ENCODE data around the gene CAV3. TPM values are rescaled to one million over a fixed set of nuclear protein-coding genes. Genes with fewer than 3 reads are reported as not detected.

CAV3 gene
- total and polyA plus RNA-seq, 9 donors, result 0.15 to 0.23 TPM; not detected in 7

DNA sequence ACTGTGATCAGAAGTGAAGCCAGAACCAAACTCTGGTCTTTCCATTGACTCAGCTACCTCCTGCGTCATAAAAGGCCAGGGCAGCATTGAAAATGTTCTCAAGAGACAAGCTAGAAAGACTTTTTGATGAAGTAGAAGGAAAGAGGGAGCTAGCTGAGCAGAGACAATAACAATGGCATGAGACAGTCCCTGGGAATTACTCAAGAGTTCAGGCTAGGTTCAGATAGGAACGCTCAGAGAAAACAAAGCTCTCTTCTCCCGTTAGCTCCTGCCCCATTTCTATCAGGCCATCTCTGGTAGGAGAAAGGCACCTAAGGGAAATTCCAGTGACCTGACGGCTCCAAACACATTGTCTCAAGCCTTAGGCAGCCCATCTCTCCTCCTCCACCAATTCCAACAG lies 42.8 kb downstream of the CAV3 start:
- Histone ChIP-seq H3K27ac (no peak overlapping the region), H3K9me3 (no peaks in the 10 kb centered on the region), H3K4me3 (no peak overlapping the region), H3K4me1 (ENCODE audit: insufficient read depth) (no peaks in the 10 kb centered on the region), H3K27me3 (no peaks in the 10 kb centered on the region), H3K36me3 (no peaks in the 10 kb centered on the region)
- no peak for DNase-seq
- no peak for TF ChIP-seq CTCF (IDR thresholded peaks at IDR 0.05)
- TF ChIP-seq POLR2A (IDR thresholded peaks at IDR 0.05), result no peak
- TF ChIP-seq EP300 (IDR thresholded peaks at IDR 0.05), result no peak
- 40 to 51% (median 48%) methylated on average over 4 of the region's 4 CpGs for whole genome bisulfite sequencing, 3 donors
- intact Hi-C loops (cut with DNase I), result no loop called here

GRCh38 chr3:8777201-8777977 lies 43.8 kb downstream of the CAV3 start:
- intact Hi-C loops (cut with DNase I), result no loop called here
- WGBS, 3 donors, result 83 to 87% (median 85%) methylated on average over 5 of the region's 5 CpGs

DNA sequence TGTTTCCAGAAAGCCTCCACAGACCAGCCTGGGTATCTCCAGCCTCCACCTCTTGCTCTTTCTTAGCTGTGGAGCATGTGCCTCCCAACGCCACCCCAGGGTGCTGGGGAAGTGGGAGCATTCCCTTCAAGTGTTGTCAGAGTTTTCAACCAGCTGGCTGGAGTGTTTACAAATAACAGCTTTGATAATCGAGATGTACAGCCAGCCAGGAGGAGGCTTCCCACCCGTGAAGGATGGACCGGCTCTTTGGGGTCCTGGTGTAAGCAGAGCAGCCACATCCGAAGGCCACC lies 44.3 kb downstream of the CAV3 start:
- no peaks in the 10 kb centered on the region for H3K9me3 ChIP-seq
- H3K36me3 ChIP-seq, result no peaks in the 10 kb centered on the region
- intact Hi-C loops (cut with DNase I), result no loop called here
- TF ChIP-seq EP300 (IDR thresholded peaks at IDR 0.05), result no peak
- WGBS, 3 donors, result 66 to 72% (median 67%) methylated on average over 5 of the region's 5 CpGs
- H3K27me3 ChIP-seq, result no peaks in the 10 kb centered on the region
- H3K4me1 ChIP-seq (ENCODE audit: insufficient read depth), result no peaks in the 10 kb centered on the region
- DNase-seq, result no peak
- H3K4me3 ChIP-seq, result no peak overlapping the region
- H3K27ac ChIP-seq, result no peak overlapping the region

More at GRCh38 chr3:8777201-8777977, 43.8 kb downstream of the CAV3 start:
- Histone ChIP-seq H3K4me3 (no peak overlapping the region), H3K4me1 (ENCODE audit: insufficient read depth) (no peaks in the 10 kb centered on the region), H3K36me3 (no peaks in the 10 kb centered on the region), H3K9me3 (no peaks in the 10 kb centered on the region), H3K27ac (no peak overlapping the region), H3K27me3 (no peaks in the 10 kb centered on the region)
- no peak for TF ChIP-seq POLR2A (IDR thresholded peaks at IDR 0.05)
- DNase-seq, result no peak

DNA sequence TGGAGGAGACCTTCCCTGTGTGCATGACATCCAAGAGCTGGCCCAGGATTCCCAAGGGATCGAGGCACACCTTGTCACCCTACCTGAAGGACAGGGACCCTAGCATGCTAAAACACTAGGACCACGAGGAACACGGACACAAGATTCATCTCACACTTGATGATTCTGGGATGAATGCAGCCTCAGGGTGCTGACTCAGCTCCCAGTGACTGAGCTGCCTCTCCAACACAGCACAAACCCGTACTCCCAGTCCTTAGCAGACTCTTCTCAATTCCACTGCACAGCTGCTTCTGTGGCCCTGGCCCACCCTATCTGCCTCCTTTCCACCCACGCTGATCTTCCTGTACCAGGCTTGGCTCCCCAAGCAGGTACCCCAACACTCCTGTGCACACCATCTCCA lies 44.9 kb downstream of the CAV3 start:
- DNase-seq, result no peak
- Histone ChIP-seq H3K4me3 (no peak overlapping the region), H3K27me3 (no peaks in the 10 kb centered on the region), H3K9me3 (no peaks in the 10 kb centered on the region), H3K36me3 (no peaks in the 10 kb centered on the region), H3K27ac (no peak overlapping the region), H3K4me1 (ENCODE audit: insufficient read depth) (no peaks in the 10 kb centered on the region)
- TF ChIP-seq CTCF (IDR thresholded peaks at IDR 0.05), result no peak
- no peak for TF ChIP-seq EP300 (IDR thresholded peaks at IDR 0.05)
- TF ChIP-seq POLR2A (IDR thresholded peaks at IDR 0.05), result no peak
- WGBS, 3 donors, result 83 to 92% (median 90%) methylated on average over 5 of the region's 5 CpGs
- intact Hi-C loops (cut with DNase I), result no loop called here

- intact Hi-C loops (cut with DNase I), result no loop called here
- H3K4me1 ChIP-seq (ENCODE audit: insufficient read depth), result no peaks in the 10 kb centered on the region
- H3K27me3 ChIP-seq, result no peaks in the 10 kb centered on the region
- TF ChIP-seq POLR2A (IDR thresholded peaks at IDR 0.05), result no peak
- TF ChIP-seq EP300 (IDR thresholded peaks at IDR 0.05), result no peak
- no peak for TF ChIP-seq CTCF (IDR thresholded peaks at IDR 0.05)
- no peak overlapping the region for H3K4me3 ChIP-seq
- H3K27ac ChIP-seq, result no peak overlapping the region
- H3K36me3 ChIP-seq, result no peaks in the 10 kb centered on the region
- no peaks in the 10 kb centered on the region for H3K9me3 ChIP-seq
- no peak for DNase-seq
Observed at GRCh38 chr3:8780279-8780678, 46.7 kb downstream of the CAV3 start.

All from ovary (tissue), 9 donors.